Renal pelvis (tissue), 4 donors: ENCODE measurements around the gene SNX9. TPM values are rescaled to one million over a fixed set of nuclear protein-coding genes. Genes with fewer than 3 reads are reported as not detected.
"Not testable (repeated sequence)": the region's sequence is repeated elsewhere in the genome, so short reads cannot be mapped to it uniquely, and the experiment has no call there.

ENCODE experiments used
- DNase-seq: peaks from one replicate; pipeline ENCODE4 v3.0.0-alpha.2; 2013
- polyA plus RNA-seq, 3 donors: library from polyadenylated mRNA; unstranded; fragments of 120-200 nt; gene quantifications; one replicate each; pipeline ENCODE4 v1.2.1, GENCODE V29; 2013; ENCODE audit not compliant: insufficient read length in 3 of 3

SNX9 gene
- polyA plus RNA-seq, 3 donors, result 39.9 to 41.4 (median 41.0) TPM

DNA sequence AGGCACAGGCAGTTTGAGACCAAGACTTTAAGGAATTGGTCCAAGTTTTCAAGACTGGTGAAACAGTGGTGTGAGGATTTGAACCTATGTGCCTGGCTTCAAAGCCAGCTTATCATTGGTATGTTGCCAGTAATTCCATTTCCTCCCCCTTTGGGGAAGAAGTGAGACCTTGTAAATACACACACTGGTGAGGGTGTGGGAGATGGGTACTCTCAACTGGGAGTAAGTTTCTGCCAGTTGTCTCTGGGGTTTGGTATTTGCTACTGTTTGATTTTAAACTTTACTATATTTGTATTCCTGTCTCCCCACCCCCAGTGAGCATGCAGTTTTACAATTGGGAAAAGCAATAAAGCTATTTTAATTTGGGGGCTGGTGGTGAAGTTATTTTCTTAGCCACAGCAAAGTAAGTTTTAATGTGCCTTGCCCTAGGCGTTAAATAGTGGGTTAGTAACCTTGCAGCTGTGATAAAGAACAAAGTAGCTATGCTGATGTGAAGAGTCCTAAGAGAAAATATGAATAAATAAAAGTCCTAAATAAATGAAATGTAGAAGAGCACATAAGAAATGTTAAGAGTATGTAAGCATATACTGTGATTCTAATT, 31.0 kb downstream of the SNX9 start:
- no peak for DNase-seq

DNA sequence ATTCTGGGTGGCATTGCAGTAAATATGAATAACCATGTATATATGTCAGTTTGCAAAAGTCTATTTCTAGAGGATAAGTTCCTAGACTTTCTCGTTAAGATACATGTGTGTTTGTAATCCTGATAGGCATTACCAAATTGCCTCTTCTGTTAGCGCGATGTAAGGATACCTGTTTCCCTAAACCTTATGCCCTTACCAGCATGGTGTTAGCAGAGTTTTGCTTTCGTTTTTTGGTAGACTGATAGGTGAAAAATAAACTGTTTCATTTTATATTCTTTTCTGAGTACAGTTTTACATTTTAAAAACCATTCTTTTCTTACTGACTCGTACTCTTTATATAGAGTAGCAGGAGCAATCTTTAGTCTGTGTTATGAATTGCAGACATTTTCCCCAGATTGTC, 32.3 kb downstream of the SNX9 start:
- DNase-seq, result no peak

DNA sequence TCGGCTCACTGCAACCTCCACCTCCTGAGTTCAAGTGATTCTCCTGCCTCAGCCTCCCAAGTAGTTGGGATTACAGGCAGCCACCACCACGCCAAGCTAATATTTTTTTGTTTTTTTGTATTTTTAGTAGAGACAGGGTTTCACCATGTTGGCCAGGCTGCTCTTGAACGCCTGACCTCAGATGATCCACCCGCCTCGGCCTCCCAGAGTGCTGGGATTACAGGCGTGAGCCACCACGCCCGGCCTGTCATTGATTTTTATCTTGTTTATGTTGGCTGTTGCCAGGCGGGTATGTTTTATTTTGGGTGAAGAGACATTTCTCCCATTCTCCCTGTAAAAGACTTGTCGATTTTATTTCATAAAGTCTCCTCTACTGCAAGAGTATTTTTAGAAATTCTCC, 32.8 kb downstream of the SNX9 start:
- DNase-seq, result not testable (repeated sequence)

DNA sequence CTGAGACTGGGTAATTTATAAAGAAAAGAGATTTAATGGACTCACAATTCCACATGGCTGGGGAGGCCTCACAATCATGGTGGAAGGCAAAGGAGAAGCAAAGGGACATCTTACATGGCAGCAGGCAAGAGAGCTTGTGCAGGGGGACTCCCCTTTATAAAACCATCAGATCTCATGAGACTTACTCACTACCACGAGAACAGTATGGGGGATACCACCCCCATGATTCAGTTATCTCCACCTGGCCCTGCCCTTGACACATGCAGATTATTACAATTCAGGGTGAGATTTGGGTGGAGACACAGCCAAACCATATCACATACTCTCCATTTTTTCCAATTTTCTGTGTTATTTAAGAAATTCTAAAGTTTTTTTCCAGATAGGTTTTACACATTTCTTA, 35.6 kb downstream of the SNX9 start:
- not testable (repeated sequence) for DNase-seq

DNA sequence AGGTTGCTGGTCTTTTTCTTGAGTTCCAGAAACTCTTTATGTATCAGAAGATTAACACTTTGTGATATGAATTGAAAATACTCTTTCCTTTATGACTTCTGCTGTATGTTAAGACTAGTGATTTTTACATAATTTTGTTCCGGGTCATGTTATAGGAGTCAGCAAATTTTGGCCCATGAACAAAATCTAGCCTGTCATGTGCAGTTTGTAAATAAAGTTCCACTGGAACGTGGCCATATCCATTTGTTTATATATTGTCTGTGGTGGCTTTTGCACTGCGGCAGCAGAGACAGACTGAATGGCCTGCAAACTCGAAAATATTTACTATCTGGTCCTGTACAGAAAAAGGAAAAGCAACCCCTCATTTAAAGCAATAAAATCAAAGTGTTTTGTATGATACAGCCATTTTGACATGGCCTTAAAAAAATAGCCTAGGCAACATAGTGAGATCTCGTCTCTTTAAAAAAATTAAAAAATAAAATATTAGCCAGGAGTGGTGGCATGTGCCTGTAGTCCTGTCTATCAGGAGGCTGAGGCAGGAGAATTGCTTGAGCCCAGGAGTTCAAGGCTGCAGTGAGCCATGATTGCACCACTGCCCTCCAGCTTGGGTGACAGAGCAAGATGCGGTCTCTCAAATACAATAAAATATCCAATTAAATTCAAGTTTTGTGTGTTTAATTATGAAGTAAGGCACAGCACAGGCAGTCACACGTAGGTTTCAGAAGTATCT, 36.9 kb downstream of the SNX9 start:
- no peak for DNase-seq

DNA sequence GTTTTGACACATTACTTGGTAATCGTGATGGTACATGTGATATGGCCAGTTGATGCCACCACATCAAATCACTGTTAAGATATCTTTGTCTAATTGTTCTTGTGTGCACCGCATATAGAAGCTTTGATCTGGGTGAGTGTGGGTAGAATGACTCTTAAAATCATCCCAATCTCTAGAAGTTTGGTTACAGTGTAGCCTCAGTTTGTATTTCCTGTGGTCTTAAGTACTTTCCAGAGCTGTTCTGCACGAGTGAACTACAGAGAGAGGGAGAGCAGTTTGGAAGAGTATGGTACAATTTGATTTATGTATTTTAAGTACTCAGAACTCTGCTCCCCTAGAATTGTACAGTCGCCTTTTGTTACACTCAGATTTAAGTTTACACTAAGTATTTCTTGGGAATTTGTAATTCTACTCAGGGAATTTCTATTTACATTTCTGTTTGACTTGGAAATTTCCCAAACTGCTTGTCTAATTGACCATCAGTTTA, 37.5 kb downstream of the SNX9 start:
- no peak for DNase-seq

DNA sequence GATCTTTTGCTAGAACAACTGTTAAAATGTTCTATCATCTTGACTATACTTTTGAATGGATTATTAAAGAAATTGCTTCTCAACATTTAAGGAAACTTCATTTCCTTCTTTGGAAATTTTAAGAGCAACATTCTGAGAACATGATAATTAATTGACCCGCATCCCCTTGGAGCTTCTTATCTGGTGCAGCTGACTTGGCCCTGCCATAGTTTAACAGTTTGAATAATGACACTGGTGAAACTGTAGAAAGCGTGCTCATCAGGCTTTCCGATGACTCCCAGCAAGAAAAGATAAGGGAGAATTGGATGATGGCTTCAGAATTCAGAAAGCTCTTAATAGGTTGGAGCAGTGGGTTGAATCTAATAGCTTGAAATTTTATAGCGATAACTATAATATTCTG, 38.1 kb downstream of the SNX9 start:
- no peak for DNase-seq

DNA sequence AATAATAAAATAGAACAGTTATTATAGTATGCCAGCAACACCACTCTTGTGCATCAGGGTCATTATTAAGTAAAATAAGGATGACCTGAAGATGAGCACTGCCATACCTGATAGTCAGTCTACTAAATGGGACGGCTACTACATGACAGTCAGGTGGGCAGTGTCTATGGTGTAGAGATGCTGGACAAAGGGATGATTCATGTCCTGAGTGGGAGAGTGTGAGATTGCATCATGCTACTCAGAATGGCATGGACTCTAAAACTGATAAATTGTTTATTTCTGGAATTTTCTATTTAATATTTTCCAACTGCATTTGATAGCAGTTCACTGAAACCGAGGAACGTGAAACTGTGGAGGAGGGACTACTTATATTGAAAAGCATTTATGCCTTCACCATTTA, 38.8 kb downstream of the SNX9 start:
- DNase-seq, result no peak

DNA sequence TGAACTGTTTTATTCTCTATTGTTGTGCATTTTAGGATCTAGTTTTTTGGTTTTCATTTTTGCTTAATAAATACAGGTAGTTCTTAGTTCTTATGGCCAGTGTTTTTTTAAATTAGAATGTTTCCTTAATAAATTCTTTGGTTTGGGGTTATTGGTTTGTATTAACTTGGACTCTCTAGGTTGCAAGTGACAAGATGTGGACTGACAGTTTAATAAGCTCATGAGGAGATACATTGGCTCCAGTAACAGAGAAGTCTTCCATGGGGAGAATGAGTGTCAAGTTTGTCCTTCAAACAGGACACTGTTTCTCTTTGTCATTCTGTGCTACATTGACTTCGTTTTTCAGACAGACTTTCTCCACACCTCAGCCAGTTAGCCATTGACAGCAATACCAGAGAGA, 39.7 kb downstream of the SNX9 start:
- no peak for DNase-seq

DNA sequence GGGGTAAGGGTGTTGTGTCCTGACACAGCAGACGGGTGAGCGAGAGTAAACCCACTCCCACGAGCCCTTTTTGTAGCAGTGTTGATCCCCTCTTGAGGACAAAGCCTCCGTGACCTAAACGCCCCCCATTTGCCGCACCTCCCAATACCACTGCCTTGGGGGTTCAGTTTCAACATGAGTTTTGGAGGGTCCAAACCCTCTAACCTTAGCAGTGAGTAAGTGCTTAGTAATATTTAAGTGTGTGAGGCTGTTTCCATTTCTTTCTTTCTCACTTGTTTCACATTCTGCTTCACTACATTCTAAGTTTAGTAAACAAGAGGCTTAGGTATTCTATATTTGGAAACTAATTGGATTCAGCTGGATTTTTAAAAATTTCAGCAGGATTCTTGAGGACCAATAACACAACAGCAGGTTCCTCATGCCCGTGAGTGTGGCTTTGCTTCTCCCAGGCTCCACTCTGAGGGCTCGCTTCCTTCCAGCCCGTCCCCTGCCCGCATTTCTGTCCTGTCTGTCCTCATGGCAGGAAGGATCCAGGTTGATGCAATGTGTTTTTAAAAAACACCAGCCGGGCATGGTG, 41.2 kb downstream of the SNX9 start:
- DNase-seq, result no peak

DNA sequence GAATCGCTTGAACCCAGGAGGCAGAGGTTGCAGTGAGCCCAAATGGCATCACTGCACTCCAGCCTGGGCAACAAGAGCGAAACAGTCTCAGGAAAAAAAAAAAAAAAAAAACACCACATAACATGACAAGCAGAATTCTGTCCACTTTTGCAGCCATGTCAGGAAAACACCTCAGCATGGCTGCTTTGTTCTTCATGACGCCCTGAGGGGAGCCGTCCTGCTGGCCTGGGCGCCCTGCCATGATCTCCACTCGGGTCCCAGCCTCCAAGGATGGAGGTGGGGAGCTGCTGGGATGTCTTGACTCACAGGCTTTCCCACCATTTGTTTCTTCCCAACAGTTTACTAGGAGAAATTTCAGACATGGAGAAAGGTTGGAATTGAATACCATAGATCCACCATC, 42.2 kb downstream of the SNX9 start:
- no peak for DNase-seq

DNA sequence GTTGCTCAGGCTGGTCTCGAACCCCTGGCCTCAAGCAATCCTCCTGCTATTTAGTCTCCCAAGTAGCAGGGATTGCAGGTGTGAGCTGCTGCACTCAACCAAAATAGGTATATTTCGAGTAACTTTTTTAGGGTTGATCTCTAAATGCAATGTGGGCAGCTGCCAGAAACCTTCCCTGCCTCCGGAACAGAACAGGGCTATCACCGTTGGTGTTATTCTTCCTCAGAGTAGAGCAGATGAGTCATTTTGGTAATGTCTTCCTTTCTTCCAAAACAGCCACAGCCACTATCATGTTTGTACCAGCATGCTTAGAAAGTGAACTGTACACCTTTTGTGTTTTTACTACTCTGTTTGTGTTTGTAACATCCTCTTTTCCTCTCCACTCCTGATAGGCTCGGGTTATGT, 44.1 kb downstream of the SNX9 start:
- DNase-seq, result no peak

DNA sequence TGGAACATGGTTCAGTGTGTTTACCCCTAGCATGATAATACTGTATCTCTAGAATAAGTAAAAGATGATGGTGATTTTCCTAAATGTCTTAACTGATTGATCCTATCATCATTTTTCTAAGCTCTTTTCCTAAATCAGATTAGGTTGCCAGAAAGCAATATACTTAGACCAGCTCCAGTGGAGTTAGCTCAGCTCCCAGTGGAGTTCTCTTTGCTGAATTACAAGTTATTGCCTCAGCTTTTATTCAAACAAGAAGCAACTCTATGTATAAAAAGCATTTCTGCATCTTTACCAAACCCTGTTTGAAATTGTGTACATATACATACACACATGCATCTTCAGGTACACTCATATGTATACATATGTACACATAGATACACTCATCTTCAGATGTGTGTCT, 44.9 kb downstream of the SNX9 start:
- no peak for DNase-seq

DNA sequence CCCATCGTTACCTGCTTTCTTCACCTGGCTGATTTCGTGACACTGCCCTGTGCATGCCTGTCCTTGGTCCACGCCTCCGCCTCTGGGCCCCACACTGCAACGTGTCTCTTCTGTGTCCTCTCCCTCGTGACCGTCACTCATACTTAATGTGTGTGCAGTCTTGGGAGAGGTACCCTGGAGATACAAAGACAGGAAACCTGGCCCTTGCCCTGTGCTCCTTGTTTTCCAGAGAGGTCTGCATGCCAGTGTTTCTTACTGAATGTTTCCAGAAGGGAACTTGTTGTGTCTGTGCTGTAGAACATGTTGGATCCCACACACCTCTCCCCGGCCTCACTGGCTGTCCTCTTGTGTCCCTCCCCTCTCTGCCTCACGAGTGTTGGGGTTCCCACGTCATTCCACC, 45.8 kb downstream of the SNX9 start:
- no peak for DNase-seq

DNA sequence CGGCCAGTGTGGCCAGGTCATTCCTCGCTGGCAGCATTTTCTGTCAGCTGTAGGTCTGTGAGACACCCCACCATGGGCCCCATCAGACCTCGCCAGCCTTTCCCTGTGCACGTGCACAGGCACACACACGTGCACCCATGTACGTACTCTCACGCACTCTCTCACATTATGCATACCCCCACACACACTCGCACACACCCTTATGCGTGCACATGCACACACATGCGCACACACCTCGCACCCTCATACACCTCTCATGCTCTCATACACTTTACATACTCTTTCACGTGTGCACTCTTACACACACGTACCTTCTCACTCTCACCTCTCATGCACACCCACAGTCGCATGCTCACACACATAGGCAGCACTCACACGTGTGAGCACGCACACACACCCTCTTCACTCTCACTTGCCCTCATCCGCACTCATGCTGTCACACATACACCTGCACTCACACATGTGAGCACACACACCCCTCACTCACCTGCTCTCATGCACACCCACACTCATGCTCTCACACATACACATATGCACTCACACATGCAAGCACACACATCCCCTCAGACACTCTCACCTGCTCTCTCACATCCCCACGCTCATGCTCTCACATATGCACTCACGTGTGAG, 46.7 kb downstream of the SNX9 start:
- DNase-seq, result no peak

DNA sequence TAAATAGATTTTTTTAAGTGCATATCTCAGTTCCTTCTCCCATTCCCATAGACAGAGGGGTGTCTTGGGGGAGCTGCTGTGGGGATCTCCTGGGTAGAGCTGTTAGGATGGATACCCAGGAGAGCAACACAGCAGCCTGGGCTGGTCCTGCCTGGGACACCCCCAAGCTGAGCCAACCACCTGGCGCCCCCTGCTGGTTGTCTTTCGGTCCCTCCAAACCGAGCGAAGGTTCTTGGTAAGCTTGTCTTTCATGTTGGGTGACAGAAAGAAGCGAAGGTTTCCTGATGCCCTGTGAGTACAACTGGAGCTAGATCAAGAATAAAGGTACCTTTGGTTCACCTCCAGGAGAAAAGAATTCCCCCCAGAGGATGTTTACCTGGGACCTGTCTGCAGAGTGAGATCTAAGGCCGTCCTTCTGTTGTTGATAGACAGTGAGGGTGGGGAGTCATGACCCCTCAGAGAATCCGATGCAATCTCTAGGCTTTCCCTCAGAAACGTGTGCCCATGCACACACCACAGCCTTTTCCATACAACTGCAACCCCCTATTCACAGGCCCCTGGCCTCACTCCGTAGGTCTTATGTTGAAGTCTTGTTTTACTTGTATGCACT, 50.8 kb downstream of the SNX9 start:
- no peak for DNase-seq

DNA sequence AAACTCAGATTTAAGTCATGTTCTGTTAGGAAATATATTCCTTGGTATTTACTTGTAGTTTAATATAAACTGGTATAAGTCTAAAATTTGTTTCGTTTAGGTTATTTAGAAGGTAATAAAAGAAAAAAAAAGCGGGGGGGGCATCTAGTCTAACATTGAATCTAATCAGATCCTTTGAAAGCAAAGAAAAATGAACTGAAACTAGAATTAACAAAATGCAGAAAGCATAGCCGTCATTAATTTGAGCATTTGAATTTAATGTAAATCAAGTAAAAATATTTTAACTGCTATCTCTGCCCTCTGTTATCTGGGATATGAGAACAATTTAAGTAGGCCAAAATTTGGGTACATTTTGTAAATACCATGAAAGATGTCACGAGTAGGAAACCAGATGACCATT, 54.1 kb downstream of the SNX9 start:
- DNase-seq, result no peak

DNA sequence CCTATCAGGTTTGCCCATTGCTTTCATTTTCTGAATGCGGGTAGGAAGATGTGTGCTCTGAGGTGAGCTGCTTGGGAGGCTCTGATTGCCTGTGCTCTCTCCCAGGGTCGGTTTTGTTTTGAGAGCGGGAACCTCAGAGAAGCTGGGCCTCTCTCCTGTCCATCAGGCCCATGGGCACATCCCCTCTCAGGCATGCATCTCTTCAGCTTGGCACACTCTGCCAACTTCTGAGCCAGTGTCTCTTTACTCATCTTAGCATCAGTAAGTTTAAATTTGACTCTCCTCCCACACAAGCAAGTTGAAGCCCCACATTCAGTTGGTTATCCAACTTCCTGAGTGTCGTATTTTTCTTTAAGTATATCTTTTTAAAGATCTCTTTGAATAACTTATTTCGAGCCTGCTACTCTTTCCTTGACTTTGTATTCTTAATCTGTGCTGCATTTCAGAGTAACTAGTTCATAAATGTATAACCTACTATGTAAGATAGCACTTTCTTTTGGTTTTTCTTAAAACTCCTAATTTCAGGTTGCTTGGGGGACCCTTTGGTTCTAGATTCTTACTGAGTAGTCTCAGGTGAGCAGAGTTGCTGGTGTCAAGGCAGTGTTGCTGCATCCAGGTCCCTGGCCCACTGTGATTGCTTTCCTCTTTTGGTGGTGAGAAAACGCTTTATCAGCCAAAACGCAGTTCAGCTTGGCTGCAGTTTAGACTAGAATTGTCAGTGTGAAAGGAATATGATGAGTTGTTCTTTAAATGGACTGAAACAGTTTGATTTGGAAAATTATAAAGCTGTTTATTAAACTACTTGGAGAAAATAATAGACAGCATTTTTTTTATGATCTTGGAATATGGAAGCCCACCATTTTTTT, 54.8 kb downstream of the SNX9 start:
- DNase-seq, result no peak

DNA sequence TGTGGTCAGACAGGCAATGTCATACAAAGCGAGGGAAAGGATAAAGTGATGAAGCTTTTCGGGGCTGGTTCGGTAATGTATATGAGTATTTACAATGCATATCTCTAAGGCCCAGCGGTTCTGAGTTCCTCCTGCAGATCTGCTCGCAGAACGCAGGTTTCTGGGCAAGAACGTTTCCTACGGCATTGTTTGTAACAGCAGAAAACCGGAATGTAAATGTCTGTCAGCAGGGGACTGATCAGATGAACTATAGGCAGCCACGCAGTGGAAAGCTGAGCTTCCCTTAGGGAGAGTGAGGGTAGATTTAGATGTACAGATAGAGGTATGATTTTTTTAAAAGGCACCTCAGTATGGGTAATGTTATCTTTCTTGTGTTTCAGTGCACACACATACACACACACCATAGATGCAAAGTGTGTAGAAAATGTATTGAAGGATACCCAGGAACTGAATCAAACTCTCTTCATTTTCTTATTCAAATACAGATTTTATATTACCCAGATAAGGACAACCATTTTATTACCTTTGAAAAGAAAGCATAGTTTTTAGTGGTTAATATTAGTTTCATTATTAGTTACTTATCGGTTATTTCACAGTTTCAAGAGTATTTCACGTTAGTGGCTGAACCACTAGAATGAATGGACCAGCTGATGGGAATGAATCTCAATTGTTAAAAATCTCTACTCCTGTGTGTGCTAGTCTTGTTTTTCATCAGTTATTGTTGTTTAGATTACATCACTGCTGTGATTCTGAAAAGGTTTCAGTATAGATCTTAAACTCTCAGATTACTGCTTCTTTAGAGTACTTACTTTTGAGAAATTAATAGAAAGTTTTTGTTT, 56.2 kb downstream of the SNX9 start:
- DNase-seq, result no peak

DNA sequence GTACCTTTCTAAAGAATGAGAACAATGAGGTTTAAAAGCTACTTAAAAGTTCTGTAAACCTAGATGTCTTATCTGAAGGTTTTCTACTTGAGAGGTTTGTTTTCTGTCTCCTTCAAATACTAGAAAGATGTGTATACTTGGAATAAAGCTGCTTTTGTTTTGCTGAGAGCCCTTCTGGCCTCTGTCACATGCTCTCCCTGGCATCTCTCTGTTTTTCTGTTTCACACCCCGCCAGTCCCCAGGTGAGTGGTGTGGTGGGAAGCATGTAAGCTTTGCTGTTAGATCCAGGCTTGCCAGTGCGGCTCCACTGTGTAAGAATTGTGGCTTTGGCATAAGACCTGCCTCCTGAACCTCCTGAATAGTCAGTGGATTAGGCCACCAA, 56.8 kb downstream of the SNX9 start:
- DNase-seq, result no peak

DNA sequence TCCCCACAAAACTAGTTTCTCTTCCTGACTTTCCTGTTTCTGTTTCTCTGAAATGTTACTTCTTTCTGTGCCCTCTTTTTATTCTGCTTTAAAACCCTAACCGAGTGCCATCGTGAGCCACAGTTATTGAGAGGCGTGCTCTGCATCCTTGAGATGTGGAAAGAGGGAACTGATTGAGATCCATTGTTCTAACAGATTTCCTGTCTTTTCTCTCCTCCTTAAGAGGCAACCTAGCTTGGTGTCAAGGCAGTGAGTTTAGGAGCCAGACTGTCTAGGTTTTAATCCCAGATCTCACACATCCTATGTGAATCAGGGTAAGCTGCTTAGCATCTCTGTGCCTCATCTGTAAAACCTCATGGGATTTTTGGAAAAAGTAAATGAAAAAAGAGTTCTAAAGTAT, 57.5 kb downstream of the SNX9 start:
- no peak for DNase-seq
